NCI-H2227 treated with DMSO at 0.1 percent for 48 hours (cell line): ENCODE measurements around the gene ESPNL.
"Not testable (repeated sequence)": the region's sequence is repeated elsewhere in the genome, so short reads cannot be mapped to it uniquely, and the experiment has no call there.

Experiments used
- DNase-seq: peaks from one replicate; lab custom pipeline; 2025; lab: John Stamatoyannopoulos, UW

The ESPNL gene

DNA sequence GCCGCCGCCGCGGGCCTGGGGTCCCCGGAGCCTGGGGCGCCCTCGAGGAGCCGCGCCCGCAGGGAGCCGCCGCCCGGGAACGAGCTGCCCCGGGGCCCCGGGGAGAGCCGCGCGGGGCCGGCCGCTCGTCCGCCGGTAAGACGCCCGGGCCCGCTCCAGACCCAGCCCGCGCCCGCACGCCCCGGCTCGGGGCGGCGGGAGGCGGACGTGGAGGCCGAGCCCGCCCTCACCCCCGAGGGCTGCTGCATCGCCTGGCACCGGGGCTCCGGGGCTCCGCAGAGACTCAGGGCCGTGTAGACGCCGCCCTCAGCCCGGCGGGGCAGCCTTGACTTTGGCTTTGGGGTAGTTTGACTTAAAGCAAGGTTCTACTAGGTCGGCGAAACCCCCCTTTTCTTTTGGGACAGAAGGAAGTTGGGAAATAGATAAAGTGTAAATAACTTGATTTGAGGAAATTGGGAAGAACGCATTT is 59.0 kb downstream of the ESPNL start:
- no peak for DNase-seq

GRCh38 chr2:238159661-238160205 is 59.6 kb downstream of the ESPNL start:
- no peak for DNase-seq

- no peak for DNase-seq
Observed at GRCh38 chr2:238160206-238161129, 60.3 kb downstream of the ESPNL start.

- no peak for DNase-seq
Observed at GRCh38 chr2:238161291-238162051, 61.3 kb downstream of the ESPNL start.

- DNase-seq, result no peak
Observed at GRCh38 chr2:238162251-238162845, 62.2 kb downstream of the ESPNL start.

- DNase-seq, result no peak
Observed at GRCh38 chr2:238162846-238163441, 62.8 kb downstream of the ESPNL start.

DNA sequence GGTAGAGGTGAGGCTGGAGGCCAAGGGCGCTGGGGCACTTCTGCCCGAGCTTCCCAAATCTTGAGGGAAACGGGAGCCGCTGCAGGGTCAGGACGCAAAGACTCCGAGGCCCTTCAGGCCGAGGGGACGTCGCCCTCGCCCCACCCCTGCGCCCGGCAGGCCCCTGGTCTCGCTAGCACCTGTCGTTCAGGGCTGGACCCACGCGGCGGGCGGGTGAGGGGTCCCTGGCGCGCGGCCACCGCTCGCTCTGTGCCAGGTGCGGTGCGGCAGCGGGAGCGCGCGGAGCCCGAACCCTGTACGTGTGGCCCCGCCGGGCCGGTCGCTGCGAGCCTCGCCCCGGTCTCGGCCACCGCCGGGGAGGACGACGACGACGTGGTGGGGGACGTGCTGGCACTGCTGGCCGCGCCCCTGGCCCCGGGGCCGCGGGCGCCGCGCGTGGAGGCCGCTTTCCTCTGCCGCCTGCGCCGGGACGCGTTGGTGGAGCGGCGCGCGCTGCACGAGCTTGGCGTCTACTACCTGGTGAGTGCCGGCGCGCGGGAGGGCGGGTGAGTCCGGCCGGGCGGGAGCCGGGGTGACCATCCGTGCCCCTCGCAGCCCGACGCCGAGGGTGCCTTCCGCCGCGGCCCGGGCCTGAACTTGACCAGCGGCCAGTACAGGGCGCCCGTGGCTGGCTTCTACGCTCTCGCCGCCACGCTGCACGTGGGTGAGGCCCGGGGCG is 63.5 kb downstream of the ESPNL start:
- DNase-seq, result no peak

- DNase-seq, result no peak
Observed at GRCh38 chr2:238164906-238165287, 64.8 kb downstream of the ESPNL start.

GRCh38 chr2:238165288-238165921 is 65.3 kb downstream of the ESPNL start:
- no peak for DNase-seq

DNA sequence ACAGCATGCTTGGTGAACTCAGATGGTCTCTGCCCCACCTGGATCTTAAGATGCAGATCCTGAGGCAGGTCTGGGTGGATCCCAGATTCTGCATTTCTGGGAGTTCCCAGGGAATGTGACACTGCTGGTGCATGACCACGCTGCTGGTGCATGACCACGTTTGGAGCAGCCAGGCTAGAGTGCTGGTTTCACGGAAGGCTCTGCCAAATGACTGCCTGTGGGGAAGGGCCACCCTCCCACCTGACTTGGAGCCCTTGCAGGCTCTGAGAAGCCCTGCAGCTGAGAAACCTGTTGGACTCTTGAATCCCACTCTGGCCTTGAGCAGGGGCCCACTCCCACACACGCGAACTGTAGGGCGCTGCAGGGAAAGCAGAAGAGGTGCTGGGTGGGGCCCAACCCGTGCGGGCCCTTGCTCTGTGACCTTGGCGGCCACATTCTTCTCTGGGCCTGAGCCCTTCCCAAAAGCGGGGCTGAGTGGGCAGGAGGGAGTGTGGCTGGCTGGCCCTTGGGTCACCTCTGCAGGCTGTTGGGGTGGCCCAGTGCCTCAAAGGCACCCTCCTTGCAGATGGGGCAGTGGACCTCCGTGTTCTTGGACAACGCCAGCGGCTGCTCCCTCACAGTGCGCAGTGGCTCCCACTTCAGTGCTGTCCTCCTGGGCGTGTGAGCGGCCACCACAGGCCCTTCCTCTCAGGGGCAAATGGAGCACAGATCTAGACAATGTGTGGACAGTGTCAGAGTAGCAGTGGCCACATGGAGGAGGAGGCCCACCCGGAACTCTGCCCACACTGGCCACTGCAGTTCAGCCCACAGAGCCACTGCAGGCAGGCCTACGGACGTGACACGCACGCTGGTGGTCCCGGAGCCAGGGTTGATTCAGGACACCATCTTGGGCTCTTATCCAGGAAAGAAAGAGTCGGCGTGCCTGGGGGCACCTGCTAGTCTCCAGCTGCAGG is 66.5 kb downstream of the ESPNL start:
- no peak for DNase-seq

- DNase-seq, result no peak
Observed at GRCh38 chr2:238167344-238167715, 67.2 kb downstream of the ESPNL start.

DNA sequence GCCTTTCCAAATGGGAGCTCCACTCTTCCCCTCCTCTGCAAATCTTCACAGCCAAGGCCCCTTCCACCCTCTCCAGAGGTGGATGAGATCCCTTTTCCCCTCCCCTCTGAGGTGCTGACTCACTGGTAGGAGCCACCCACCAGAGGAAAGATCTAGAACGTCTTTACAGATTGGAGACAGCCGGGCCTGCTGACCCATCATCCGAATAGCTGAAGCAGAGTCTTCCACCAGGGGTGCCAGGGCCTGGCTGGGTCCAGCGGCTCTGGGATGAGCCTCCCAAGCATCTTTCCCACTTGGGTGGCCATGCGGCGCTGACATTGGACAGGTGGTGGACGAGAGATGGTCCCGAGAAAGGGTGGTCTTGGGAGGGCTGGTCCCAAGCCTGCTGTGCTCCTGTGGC is 67.6 kb downstream of the ESPNL start:
- no peak for DNase-seq

DNA sequence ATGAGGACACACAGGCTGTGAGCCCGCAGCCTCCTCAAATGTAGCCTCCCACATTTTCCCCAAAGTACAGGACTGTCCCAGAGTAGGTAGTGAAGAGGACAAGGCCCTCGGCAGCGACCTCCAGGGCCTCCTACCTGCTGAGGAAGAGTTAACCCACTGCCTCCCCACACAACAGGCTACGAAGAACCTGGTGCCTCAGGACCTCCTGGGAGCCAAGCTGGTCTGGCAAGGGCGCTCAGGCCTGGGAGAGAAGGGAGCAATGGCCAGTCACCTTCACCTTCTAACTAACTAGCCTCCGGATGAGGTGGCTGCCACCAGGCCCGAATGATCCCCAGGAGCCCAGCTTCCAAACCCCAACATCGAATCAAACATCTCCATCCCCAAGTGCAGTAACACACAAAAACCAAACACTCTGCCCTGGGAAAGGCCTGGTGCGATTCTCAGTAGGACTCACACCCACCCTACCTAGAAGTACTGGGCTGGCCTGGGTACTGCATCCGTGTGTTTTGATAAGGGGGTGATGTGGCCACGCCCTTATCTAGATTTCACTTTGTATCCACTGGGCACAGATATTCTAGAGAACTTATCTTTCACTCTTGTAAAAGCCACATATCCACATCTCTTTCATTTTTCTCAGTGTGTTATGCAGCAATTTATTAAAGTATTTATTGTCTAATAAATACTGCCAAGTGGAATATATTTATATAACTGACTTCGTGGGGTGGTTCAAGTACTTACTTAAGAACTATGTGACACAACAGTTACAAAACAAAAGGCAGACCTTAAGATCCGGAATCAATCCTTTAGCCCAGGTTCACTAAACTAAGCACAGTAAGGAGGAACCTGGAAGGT is 68.3 kb downstream of the ESPNL start:
- no peak for DNase-seq

GRCh38 chr2:238169048-238169707 is 69.0 kb downstream of the ESPNL start:
- DNase-seq, result no peak

GRCh38 chr2:238169708-238170251 is 69.6 kb downstream of the ESPNL start:
- no peak for DNase-seq

DNA sequence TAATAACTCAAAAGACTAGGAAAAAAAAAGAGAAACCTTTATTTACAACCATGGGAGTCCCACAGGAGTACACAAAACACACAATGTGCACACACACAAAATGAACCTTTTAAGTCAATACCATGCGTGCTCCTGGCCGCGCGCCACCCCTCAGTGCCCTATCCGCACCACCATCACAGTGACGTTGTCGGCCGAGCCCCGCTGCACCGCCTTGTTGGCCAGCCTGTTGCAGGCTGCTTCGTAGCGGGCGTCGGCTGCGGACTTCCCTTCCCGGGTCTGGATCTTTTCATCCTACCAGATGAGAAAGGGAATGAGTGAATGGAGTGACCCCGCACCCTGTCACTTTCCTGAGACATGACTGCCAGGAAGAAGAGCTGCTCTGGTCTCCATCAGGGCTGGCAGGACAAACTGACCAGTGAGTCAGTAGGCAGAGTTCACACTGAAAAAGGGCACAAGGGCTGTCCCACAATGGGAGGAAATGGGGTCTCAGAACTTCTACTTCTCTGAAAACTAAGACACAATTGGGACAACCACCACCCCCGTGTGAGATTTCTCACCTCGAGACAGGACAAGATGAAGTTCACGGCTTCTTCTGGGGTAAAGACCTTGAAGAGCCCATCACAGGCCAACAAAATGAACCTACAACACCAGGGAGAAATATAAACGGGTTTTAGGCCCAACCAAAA is 70.4 kb downstream of the ESPNL start:
- DNase-seq, result no peak

GRCh38 chr2:238171072-238171431 is 70.9 kb downstream of the ESPNL start:
- not testable (repeated sequence) for DNase-seq
